GM10248 (cell line): ENCODE measurements around the gene CAPN1.
A peak's percentile ranks its signal among the peaks of the same experiment; 100 is the strongest.

Source experiments
- CTCF ChIA-PET: fragments of 300-600 bp; sonication (Branson Sonifier 250); formaldehyde crosslinking; extraction: SDS; loops from one replicate; lab custom pipeline; 2021; ENCODE audit warnings: antibody characterized with exemption; lab: Yijun Ruan, JAX
- POLR2A ChIA-PET: fragments of 350-650 bp; sonication (Branson Sonifier 250); formaldehyde crosslinking; extraction: SDS; loops from one replicate; lab custom pipeline; 2020; ENCODE audit warnings: antibody characterized with exemption; lab: Yijun Ruan, JAX
- DNase-seq: peaks from one replicate; pipeline ENCODE4 v3.0.0; 2012; ENCODE audit errors: extremely low spot score
- TF ChIP-seq, protein P1 (sequence below): IDR thresholded peaks from 2 replicates; pipeline ENCODE4 v1.5.1; 2012; ENCODE audit warnings: mild to moderate bottlenecking, low read depth; ENCODE audit errors: extremely low read depth, missing control alignments, control extremely low read depth

CAPN1 gene

GRCh38 chr11:65205602-65205967 is 23.9 kb downstream of the CAPN1 start:
- POLR2A ChIA-PET = no interaction called here
- no peak for DNase-seq
- TF ChIP-seq, protein P1, sequence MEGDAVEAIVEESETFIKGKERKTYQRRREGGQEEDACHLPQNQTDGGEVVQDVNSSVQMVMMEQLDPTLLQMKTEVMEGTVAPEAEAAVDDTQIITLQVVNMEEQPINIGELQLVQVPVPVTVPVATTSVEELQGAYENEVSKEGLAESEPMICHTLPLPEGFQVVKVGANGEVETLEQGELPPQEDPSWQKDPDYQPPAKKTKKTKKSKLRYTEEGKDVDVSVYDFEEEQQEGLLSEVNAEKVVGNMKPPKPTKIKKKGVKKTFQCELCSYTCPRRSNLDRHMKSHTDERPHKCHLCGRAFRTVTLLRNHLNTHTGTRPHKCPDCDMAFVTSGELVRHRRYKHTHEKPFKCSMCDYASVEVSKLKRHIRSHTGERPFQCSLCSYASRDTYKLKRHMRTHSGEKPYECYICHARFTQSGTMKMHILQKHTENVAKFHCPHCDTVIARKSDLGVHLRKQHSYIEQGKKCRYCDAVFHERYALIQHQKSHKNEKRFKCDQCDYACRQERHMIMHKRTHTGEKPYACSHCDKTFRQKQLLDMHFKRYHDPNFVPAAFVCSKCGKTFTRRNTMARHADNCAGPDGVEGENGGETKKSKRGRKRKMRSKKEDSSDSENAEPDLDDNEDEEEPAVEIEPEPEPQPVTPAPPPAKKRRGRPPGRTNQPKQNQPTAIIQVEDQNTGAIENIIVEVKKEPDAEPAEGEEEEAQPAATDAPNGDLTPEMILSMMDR = no peak
- CTCF ChIA-PET = interaction anchor here (0.5 to 4.3 kb wide), 21 partner anchors 9 to 313 kb away, joined by 3 to 24 read pairs (median 4); partner anchors contain the start of genes CAPN1, CDC42EP2 and POLA2

DNA sequence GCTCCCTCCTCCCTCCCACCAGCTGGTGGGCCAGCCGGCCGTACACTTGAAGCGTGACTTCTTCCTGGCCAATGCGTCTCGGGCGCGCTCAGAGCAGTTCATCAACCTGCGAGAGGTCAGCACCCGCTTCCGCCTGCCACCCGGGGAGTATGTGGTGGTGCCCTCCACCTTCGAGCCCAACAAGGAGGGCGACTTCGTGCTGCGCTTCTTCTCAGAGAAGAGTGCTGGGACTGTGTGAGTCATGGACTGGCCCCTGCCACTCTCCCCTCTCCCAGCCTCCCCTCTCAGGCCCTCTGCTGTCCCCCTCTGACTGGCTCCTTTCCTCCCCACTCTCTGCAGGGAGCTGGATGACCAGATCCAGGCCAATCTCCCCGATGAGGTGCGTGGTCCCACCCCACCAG is 24.7 kb downstream of the CAPN1 start:
- CTCF ChIA-PET = interaction anchor here (0.9 to 4.3 kb wide), 7 partner anchors 10 to 123 kb away, joined by 3 to 24 read pairs (median 9); partner anchors contain the start of gene CDC42EP2
- POLR2A ChIA-PET = no interaction called here
- TF ChIP-seq, protein P1 = no peak
- peak; percentile 11 for DNase-seq

GRCh38 chr11:65206901-65207300 is 25.2 kb downstream of the CAPN1 start:
- no peak for DNase-seq
- ChIA-PET POLR2A (no interaction called here), CTCF (interaction anchor here (1.0 to 4.3 kb wide), 5 partner anchors 19 to 123 kb away, joined by 3 to 24 read pairs (median 9); partner anchors contain the start of gene CDC42EP2)
- TF ChIP-seq, protein P1 = no peak

DNA sequence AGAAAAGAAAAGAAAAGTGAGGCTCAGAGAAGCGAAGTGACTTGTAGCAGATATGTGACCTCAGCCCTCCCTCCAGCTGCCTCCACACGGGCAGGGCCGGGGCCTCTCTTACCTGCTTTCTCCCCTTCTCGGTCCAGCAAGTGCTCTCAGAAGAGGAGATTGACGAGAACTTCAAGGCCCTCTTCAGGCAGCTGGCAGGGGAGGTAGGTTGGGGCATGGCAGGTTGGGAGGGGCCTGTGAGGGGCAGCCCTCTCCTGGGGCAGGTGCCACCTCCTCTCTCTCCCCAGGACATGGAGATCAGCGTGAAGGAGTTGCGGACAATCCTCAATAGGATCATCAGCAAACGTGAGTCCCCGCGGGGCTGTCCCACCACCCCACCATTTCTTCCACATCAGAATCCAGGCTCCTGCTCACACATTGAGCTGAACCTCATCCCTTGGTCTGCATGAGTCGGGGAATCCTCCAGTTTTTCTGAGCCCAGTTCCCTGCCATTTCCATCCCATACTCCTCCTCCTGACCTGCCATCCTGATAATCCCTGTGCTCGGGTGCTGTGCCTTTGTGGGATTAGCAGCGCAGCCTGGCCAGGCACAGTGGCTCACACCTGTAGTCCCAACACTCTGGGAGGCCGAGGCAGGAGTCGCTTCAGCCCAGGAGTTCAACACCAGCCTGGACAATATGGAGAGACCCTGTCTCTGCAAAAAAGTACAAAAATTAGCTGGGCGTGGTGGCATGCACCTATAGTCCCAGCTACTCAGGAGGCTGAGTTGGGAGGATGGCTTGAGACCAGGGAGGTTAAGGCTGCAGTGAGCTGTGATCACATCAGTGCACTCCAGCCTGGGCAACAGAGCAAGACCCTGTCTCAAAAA is 26.4 kb downstream of the CAPN1 start:
- no peak for DNase-seq
- TF ChIP-seq, protein P1 = no peak
- ChIA-PET POLR2A (no interaction called here), CTCF (interaction anchor here (1.0 to 2.3 kb wide), 4 partner anchors 15 to 121 kb away, joined by 3 to 9 read pairs (median 4); no protein-coding TSS in a partner anchor)

- TF ChIP-seq, protein P1 = no peak
- POLR2A ChIA-PET = no interaction called here
- DNase-seq = peak; percentile 8
- CTCF ChIA-PET = interaction anchor here (1.1 to 2.3 kb wide), 4 partner anchors 16 to 121 kb away, joined by 3 to 9 read pairs (median 5); no protein-coding TSS in a partner anchor
Measured at GRCh38 chr11:65208785-65209710, 27.3 kb downstream of the CAPN1 start.
